H9 (cell line): Measurements from ENCODE around the gene DNASE1L2. TPM values are rescaled to one million over a fixed set of nuclear protein-coding genes. Genes with fewer than 3 reads are reported as not detected.
A peak's percentile ranks its signal among the peaks of the same experiment; 100 is the strongest.

ENCODE experiments used
- DNase-seq: peaks from one replicate; pipeline ENCODE4 v3.0.0-alpha.2; 2017
- H2AFZ ChIP-seq: one replicate; pipeline ENCODE4 v1.6.1; 2013; ENCODE audit warnings: mild to moderate bottlenecking, low read length, control low read depth, moderate library complexity
- H2AK5ac ChIP-seq: 2 replicates; pipeline ENCODE4 v1.6.1; 2013; ENCODE audit warnings: low read length, control low read depth, mixed read lengths; ENCODE audit not compliant: insufficient read length
- H2BK120ac ChIP-seq: one replicate; pipeline ENCODE4 v1.6.1; 2013; ENCODE audit warnings: low read depth, mild to moderate bottlenecking, low read length, control low read depth, inconsistent platforms; ENCODE audit not compliant: poor library complexity, severe bottlenecking
- H2BK12ac ChIP-seq: 2 replicates; pipeline ENCODE4 v1.6.1; 2013; ENCODE audit warnings: low read length, control low read depth, mixed read lengths, low read depth; ENCODE audit not compliant: insufficient read length
- H2BK15ac ChIP-seq: 2 replicates; pipeline ENCODE4 v1.6.1; 2013; ENCODE audit warnings: low read depth, low read length, control low read depth
- H2BK20ac ChIP-seq: one replicate; pipeline ENCODE4 v1.6.1; 2013; ENCODE audit warnings: low read depth, mild to moderate bottlenecking, low read length, control low read depth, inconsistent platforms; ENCODE audit not compliant: poor library complexity, severe bottlenecking
- H2BK5ac ChIP-seq: 2 replicates; pipeline ENCODE4 v1.6.1; 2013; ENCODE audit warnings: low read length, control low read depth, mixed read lengths; ENCODE audit not compliant: insufficient read length
- H3K14ac ChIP-seq: 2 replicates; pipeline ENCODE4 v1.6.1; 2013; ENCODE audit warnings: low read length, control low read depth; ENCODE audit not compliant: insufficient read depth
- H3K18ac ChIP-seq: 2 replicates; pipeline ENCODE4 v1.6.1; 2013; ENCODE audit warnings: low read depth, mild to moderate bottlenecking, mixed read lengths, low read length, control low read depth; ENCODE audit not compliant: insufficient read length
- H3K23ac ChIP-seq: 2 replicates; pipeline ENCODE4 v1.6.1; 2013; ENCODE audit warnings: low read length, control low read depth, mixed read lengths, low read depth; ENCODE audit not compliant: insufficient read length
- H3K23me2 ChIP-seq: 2 replicates; pipeline ENCODE4 v1.6.1; 2013; ENCODE audit warnings: low read depth, mild to moderate bottlenecking, mixed read lengths, low read length, control low read depth; ENCODE audit not compliant: insufficient read length, poor library complexity, severe bottlenecking
- H3K27ac ChIP-seq: 2 replicates; pipeline ENCODE4 v1.5.1; 2013; ENCODE audit warnings: low read length, control low read depth, mixed read lengths, low read depth; ENCODE audit not compliant: insufficient read length
- H3K27me3 ChIP-seq: 2 replicates; pipeline ENCODE4 v1.6.1; 2013; ENCODE audit warnings: low read length, control low read depth, inconsistent platforms; ENCODE audit not compliant: insufficient read depth
- H3K4ac ChIP-seq: 2 replicates; pipeline ENCODE4 v1.6.1; 2013; ENCODE audit warnings: low read depth, mild to moderate bottlenecking, control low read depth, inconsistent platforms, low read length, moderate library complexity
- H3K4me1 ChIP-seq: 2 replicates; pipeline ENCODE4 v1.6.1; 2013; ENCODE audit warnings: low read length, control low read depth, inconsistent platforms; ENCODE audit not compliant: insufficient read depth
- H3K4me2 ChIP-seq: 2 replicates; pipeline ENCODE4 v1.6.1; 2013; ENCODE audit warnings: low read length, control low read depth, mixed read lengths; ENCODE audit not compliant: insufficient read length, insufficient read depth
- H3K56ac ChIP-seq: 2 replicates; pipeline ENCODE4 v1.6.1; 2013; ENCODE audit warnings: low read depth, mild to moderate bottlenecking, mixed read lengths, low read length, control low read depth; ENCODE audit not compliant: insufficient read length
- H3K79me1 ChIP-seq: 2 replicates; pipeline ENCODE4 v1.6.1; 2013; ENCODE audit warnings: low read depth, mild to moderate bottlenecking, moderate library complexity, low read length, control low read depth, inconsistent platforms; ENCODE audit not compliant: insufficient read depth, poor library complexity, severe bottlenecking
- H3K79me2 ChIP-seq: 2 replicates; pipeline ENCODE4 v1.6.1; 2013; ENCODE audit warnings: low read length, control low read depth, inconsistent platforms; ENCODE audit not compliant: insufficient read depth
- H3K9ac ChIP-seq: 2 replicates; pipeline ENCODE4 v1.6.1; 2013; ENCODE audit warnings: low read length, control low read depth, mixed read lengths; ENCODE audit not compliant: insufficient read length; ENCODE audit errors: extremely low read depth
- H3K9me3 ChIP-seq: one replicate; pipeline ENCODE4 v1.6.1; 2013; ENCODE audit warnings: low read depth, low read length, inconsistent platforms; ENCODE audit not compliant: control insufficient read depth
- H3T11ph ChIP-seq: one replicate; pipeline ENCODE4 v1.6.1; 2013; ENCODE audit warnings: mild to moderate bottlenecking, low read length, control low read depth, inconsistent platforms
- H4K20me1 ChIP-seq: one replicate; pipeline ENCODE4 v1.6.1; 2013; ENCODE audit not compliant: control insufficient read depth, insufficient read length, insufficient read depth
- H4K5ac ChIP-seq: 2 replicates; pipeline ENCODE4 v1.6.1; 2013; ENCODE audit warnings: low read depth, mild to moderate bottlenecking, mixed read lengths, low read length, control low read depth; ENCODE audit not compliant: insufficient read length
- H4K8ac ChIP-seq: replicated peaks from 2 replicates; pipeline ENCODE4 v1.6.1; 2013; ENCODE audit warnings: low read length, control low read depth, mixed read lengths, low read depth; ENCODE audit not compliant: insufficient read length
- H4K91ac ChIP-seq: 2 replicates; pipeline ENCODE4 v1.6.1; 2013; ENCODE audit warnings: low read depth, mild to moderate bottlenecking, moderate library complexity, mixed read lengths, low read length, control low read depth; ENCODE audit not compliant: insufficient read length
- H3K27ac Mint-ChIP-seq, 3 experiments: 2 replicates in 2 of 3; 3 replicates in 1 of 3; pipeline ENCODE4 v1.8.0; 2020 to 2021; ENCODE audit warnings: mixed read lengths in 3 of 3, mild to moderate bottlenecking in 1 of 3, moderate library complexity in 1 of 3
- H3K27me3 Mint-ChIP-seq: 2 replicates; pipeline ENCODE4 v1.8.0; 2021; ENCODE audit warnings: low read depth, mild to moderate bottlenecking, moderate library complexity, mixed read lengths
- H3K36me3 Mint-ChIP-seq, 3 experiments: 2 replicates in 2 of 3; 3 replicates in 1 of 3; pipeline ENCODE4 v1.8.0; 2020 to 2021; ENCODE audit warnings: low read depth in 3 of 3, mixed read lengths in 3 of 3; ENCODE audit not compliant: insufficient read depth in 1 of 3
- H3K4me1 Mint-ChIP-seq, 2 experiments: 2 replicates each; pipeline ENCODE4 v1.8.0; 2020; ENCODE audit warnings: mixed read lengths in 2 of 2
- H3K4me3 Mint-ChIP-seq, 2 experiments: 2 replicates in 1 of 2; 3 replicates in 1 of 2; pipeline ENCODE4 v1.8.0; 2020 to 2021; ENCODE audit warnings: mild to moderate bottlenecking in 2 of 2, mixed read lengths in 2 of 2, moderate library complexity in 1 of 2
- H3K9me3 Mint-ChIP-seq, 2 experiments: 2 replicates in 1 of 2; 3 replicates in 1 of 2; pipeline ENCODE4 v1.8.0; 2020; ENCODE audit warnings: mild to moderate bottlenecking in 2 of 2, mixed read lengths in 2 of 2, moderate library complexity in 1 of 2
- WGBS: extraction: QIAGEN DNeasy Blood & Tissue Kit; methylation state at CpG from one replicate; pipeline ENCODE4 v1.1.7; 2013; ENCODE audit warnings: missing lambda C conversion rate, low lambda C conversion rate, mixed read lengths; ENCODE audit not compliant: insufficient read length; ENCODE audit errors: extremely low coverage; 5-methylcytosine and 5-hydroxymethylcytosine counted together
- total RNA-seq: library from RNA; stranded (reverse); gene quantifications from 2 replicates; pipeline ENCODE4 v1.2.1, GENCODE V29; 2021
- TF ChIP-seq, protein P1 (sequence below): fragments of 200-600 bp; sonication (generic); conservative IDR thresholded peaks from 3 replicates; pipeline ENCODE4 v1.8.0; 2021; ENCODE audit warnings: antibody characterized with exemption, mild to moderate bottlenecking

The DNASE1L2 gene
- total RNA-seq, 1 experiment from 2014 or later, result 2.5 TPM

DNA sequence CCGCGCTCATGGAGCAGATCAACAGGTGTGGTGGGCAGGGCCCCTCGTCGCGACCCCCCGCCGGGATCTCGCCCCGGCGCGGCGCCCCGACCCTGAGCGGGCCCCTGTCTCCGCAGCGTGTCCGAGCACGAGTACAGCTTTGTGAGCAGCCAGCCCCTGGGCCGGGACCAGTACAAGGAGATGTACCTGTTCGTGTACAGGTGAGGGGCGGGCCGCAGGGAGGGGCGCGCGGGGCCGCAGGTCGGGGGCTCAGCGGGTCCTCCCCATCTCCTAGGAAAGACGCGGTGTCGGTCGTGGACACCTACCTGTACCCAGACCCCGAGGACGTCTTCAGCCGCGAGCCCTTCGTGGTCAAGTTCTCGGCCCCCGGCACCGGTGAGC, 848 bp downstream of the DNASE1L2 start:
- no peak for DNase-seq
- H3K36me3 Mint-ChIP-seq, result peaks cover 2 to 28% (median 5%) of the 10 kb centered on the region in 3 experiments; a peak in 5 of 7 replicates

More for the DNA sequence above, 848 bp downstream of the DNASE1L2 start:
- no CpG with 5 or more reads among the region's 40 CpGs for WGBS
- Mint-ChIP-seq H3K4me1 (peaks cover 0 to 3% of the 10 kb centered on the region in 2 experiments; a peak in 1 of 4 replicates), H3K4me3 (peak overlapping the region; percentile 42 to 72; a peak in 4 of 5 replicates), H3K27ac (no peak overlapping the region), H3K9me3 (no peaks in the 10 kb centered on the region), H3K27me3 (peaks cover 16% of the 10 kb centered on the region)
- H3K4me2 ChIP-seq, result peak overlapping the region; percentile 67
- H3K4ac ChIP-seq, result no peak overlapping the region
- H3K9ac ChIP-seq, result no peak overlapping the region
- no peak overlapping the region; the same call in 1 of the 2 replicates for H3K14ac ChIP-seq
- H3K4me1 ChIP-seq, result no peaks in the 10 kb centered on the region
- no peak overlapping the region for H3K27ac ChIP-seq
- H2AFZ ChIP-seq, result no peak overlapping the region
- no peak overlapping the region for H3K23ac ChIP-seq
- peaks cover 13% of the 10 kb centered on the region for H3K23me2 ChIP-seq
- no peak overlapping the region for H4K5ac ChIP-seq
- no peak overlapping the region for H2BK12ac ChIP-seq
- no peak overlapping the region for H2AK5ac ChIP-seq
- no peaks in the 10 kb centered on the region for H3K9me3 ChIP-seq
- no peak overlapping the region for H2BK20ac ChIP-seq
- H3T11ph ChIP-seq, result no peak overlapping the region
- no peak overlapping the region for H2BK120ac ChIP-seq
- no peak overlapping the region for H3K56ac ChIP-seq
- H2BK5ac ChIP-seq, result no peak overlapping the region
- H3K79me2 ChIP-seq, result no peaks in the 10 kb centered on the region
- no peaks in the 10 kb centered on the region for H3K79me1 ChIP-seq
- no peak overlapping the region for H3K18ac ChIP-seq
- TF ChIP-seq, protein P1, sequence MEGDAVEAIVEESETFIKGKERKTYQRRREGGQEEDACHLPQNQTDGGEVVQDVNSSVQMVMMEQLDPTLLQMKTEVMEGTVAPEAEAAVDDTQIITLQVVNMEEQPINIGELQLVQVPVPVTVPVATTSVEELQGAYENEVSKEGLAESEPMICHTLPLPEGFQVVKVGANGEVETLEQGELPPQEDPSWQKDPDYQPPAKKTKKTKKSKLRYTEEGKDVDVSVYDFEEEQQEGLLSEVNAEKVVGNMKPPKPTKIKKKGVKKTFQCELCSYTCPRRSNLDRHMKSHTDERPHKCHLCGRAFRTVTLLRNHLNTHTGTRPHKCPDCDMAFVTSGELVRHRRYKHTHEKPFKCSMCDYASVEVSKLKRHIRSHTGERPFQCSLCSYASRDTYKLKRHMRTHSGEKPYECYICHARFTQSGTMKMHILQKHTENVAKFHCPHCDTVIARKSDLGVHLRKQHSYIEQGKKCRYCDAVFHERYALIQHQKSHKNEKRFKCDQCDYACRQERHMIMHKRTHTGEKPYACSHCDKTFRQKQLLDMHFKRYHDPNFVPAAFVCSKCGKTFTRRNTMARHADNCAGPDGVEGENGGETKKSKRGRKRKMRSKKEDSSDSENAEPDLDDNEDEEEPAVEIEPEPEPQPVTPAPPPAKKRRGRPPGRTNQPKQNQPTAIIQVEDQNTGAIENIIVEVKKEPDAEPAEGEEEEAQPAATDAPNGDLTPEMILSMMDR, result no peak
- H3K27me3 ChIP-seq, result peaks cover 2% of the 10 kb centered on the region; the same call in 1 of the 2 replicates
- H4K20me1 ChIP-seq, result no peaks in the 10 kb centered on the region
- H2BK15ac ChIP-seq, result no peak overlapping the region
- H4K8ac ChIP-seq, result no peak overlapping the region
- H4K91ac ChIP-seq, result no peak overlapping the region
